Neural cell (in vitro differentiated cells): ENCODE measurements around the gene HIP1. TPM values are rescaled to one million over a fixed set of nuclear protein-coding genes. Genes with fewer than 3 reads are reported as not detected.

Experiments used
- H2AFZ ChIP-seq: fragments of 200-600, 300-800 bp; sonication (generic), shearing (Covaris generic); 2 replicates; pipeline ENCODE4 v1.6.0; 2014; ENCODE audit warnings: low read depth, mild to moderate bottlenecking, antibody characterized with exemption, low read length, moderate library complexity
- H3F3A ChIP-seq: fragments of 200-600 bp; shearing (Covaris generic); 2 replicates; pipeline ENCODE4 v1.6.1; 2016; ENCODE audit warnings: mild to moderate bottlenecking, moderate library complexity, mixed read lengths, antibody characterized with exemption, low read length; ENCODE audit not compliant: insufficient read depth, poor library complexity, severe bottlenecking
- H3K27ac ChIP-seq: fragments of 200-600, 300-800 bp; sonication (generic), shearing (Covaris generic); 2 replicates; pipeline ENCODE4 v1.5.1; 2014; ENCODE audit warnings: mild to moderate bottlenecking, low read length, moderate library complexity
- H3K27me3 ChIP-seq: fragments of 300-800, 200-600 bp; sonication (generic), shearing (Covaris generic); 2 replicates; pipeline ENCODE4 v1.6.0; 2014; ENCODE audit warnings: mild to moderate bottlenecking, low read depth, low read length, moderate library complexity; ENCODE audit not compliant: insufficient read depth
- H3K36me3 ChIP-seq: fragments of 300-800, 200-600 bp; sonication (generic), shearing (Covaris generic); 2 replicates; pipeline ENCODE4 v1.5.1; 2014; ENCODE audit warnings: mild to moderate bottlenecking, antibody characterized with exemption, low read length, moderate library complexity; ENCODE audit not compliant: insufficient read depth
- H3K4me2 ChIP-seq: fragments of 300-800, 200-600 bp; sonication (generic), shearing (Covaris generic); 2 replicates; pipeline ENCODE4 v1.6.0; 2014; ENCODE audit warnings: mild to moderate bottlenecking, low read length
- H3K4me3 ChIP-seq: fragments of 300-800, 200-600 bp; sonication (generic), shearing (Covaris generic); 2 replicates; pipeline ENCODE4 v1.5.1; 2014; ENCODE audit warnings: mild to moderate bottlenecking, low read length, moderate library complexity
- H3K79me2 ChIP-seq: fragments of 200-600 bp; shearing (Covaris generic); replicated peaks from 2 replicates; pipeline ENCODE4 v1.6.0; 2014; ENCODE audit warnings: mild to moderate bottlenecking, low read length, moderate library complexity; ENCODE audit not compliant: insufficient read depth
- H3K9ac ChIP-seq: fragments of 300-800, 200-600 bp; sonication (generic), shearing (Covaris generic); 2 replicates; pipeline ENCODE4 v1.6.1; 2016; ENCODE audit warnings: mild to moderate bottlenecking, low read length, mixed read lengths
- H3K9me2 ChIP-seq: fragments of 200-600 bp; shearing (Covaris generic); 2 replicates; pipeline ENCODE4 v1.6.1; 2016; ENCODE audit warnings: mild to moderate bottlenecking, low read length, mixed read lengths; ENCODE audit not compliant: insufficient read depth
- H3K9me3 ChIP-seq: fragments of 200-600, 300-800 bp; sonication (generic), shearing (Covaris generic); 2 replicates; pipeline ENCODE4 v1.6.1; 2016; ENCODE audit warnings: mild to moderate bottlenecking, mixed run types, low read length, moderate library complexity, mixed read lengths
- H4K20me1 ChIP-seq: fragments of 200-600 bp; shearing (Covaris generic); 2 replicates; pipeline ENCODE4 v1.6.1; 2016; ENCODE audit warnings: mild to moderate bottlenecking, mixed run types; ENCODE audit not compliant: insufficient read depth
- EP300 ChIP-seq: fragments of 450-650 bp; conservative IDR thresholded peaks from 2 replicates; pipeline ENCODE4 v1.6.1; 2014; ENCODE audit warnings: antibody characterized with exemption, mild to moderate bottlenecking, moderate library complexity; ENCODE audit not compliant: poor library complexity, severe bottlenecking
- EZH2 ChIP-seq: fragments of 200-600, 300-800 bp; shearing (Covaris generic), sonication (generic); IDR thresholded peaks from 2 replicates; pipeline ENCODE4 v1.6.1; 2014; ENCODE audit warnings: antibody characterized with exemption, low read length, borderline replicate concordance, mild to moderate bottlenecking; ENCODE audit not compliant: insufficient read depth, poor library complexity, severe bottlenecking
- MXI1 ChIP-seq: fragments of 450-650 bp; conservative IDR thresholded peaks from 2 replicates; pipeline ENCODE4 v1.6.1; 2014; ENCODE audit warnings: antibody characterized with exemption, mild to moderate bottlenecking; ENCODE audit not compliant: poor library complexity, severe bottlenecking
- POLR2AphosphoS5 ChIP-seq: IDR thresholded peaks from 2 replicates; pipeline ENCODE4 v1.6.1; 2012
- RAD21 ChIP-seq: fragments of 450-650 bp; conservative IDR thresholded peaks from 2 replicates; pipeline ENCODE4 v1.6.1; 2014; ENCODE audit warnings: antibody characterized with exemption, mild to moderate bottlenecking, moderate library complexity
- REST ChIP-seq: IDR thresholded peaks from 2 replicates; pipeline ENCODE4 v1.6.1; 2012; ENCODE audit warnings: borderline replicate concordance
- SMC3 ChIP-seq: fragments of 450-650 bp; conservative IDR thresholded peaks from 2 replicates; pipeline ENCODE4 v1.6.1; 2014; ENCODE audit warnings: antibody characterized with exemption, mild to moderate bottlenecking, moderate library complexity; ENCODE audit not compliant: poor library complexity
- TAF1 ChIP-seq: IDR thresholded peaks from 2 replicates; pipeline ENCODE4 v1.6.1; 2012; ENCODE audit warnings: low read depth
- polyA plus RNA-seq: library from polyadenylated mRNA; depleted of rRNA; stranded (reverse); fragments of >200 nt; gene quantifications from 2 replicates; pipeline ENCODE4 v1.2.3, GENCODE V29; 2014
- TF ChIP-seq, protein P1 (sequence below): fragments of 450-650 bp; IDR thresholded peaks from 2 replicates; pipeline ENCODE4 v1.5.1; 2014; ENCODE audit warnings: antibody characterized with exemption, mild to moderate bottlenecking, moderate library complexity; ENCODE audit not compliant: poor library complexity, severe bottlenecking

HIP1 gene
- polyA plus RNA-seq, 1 donor from 2014 or later: 12.9 TPM

- Histone ChIP-seq H3F3A (no peaks in the 10 kb centered on the region), H3K27me3 (no peaks in the 10 kb centered on the region), H3K36me3 (no peaks in the 10 kb centered on the region), H2AFZ (peak overlapping the region; percentile 90), H3K9ac (peak overlapping the region; percentile 86), H3K9me3 (no peaks in the 10 kb centered on the region), H4K20me1 (no peaks in the 10 kb centered on the region), H3K4me2 (peak overlapping the region; percentile 88), H3K79me2 (peaks cover 28% of the 10 kb centered on the region), H3K9me2 (no peaks in the 10 kb centered on the region), H3K4me3 (peak overlapping the region; percentile 97), H3K27ac (peak overlapping the region; percentile 78)
- TF ChIP-seq POLR2AphosphoS5 (no peak), MXI1 (no peak), TAF1 (no peak), SMC3 (no peak), EZH2 (no peak), EP300 (no peak), RAD21 (no peak), REST (no peak)
- TF ChIP-seq, protein P1, sequence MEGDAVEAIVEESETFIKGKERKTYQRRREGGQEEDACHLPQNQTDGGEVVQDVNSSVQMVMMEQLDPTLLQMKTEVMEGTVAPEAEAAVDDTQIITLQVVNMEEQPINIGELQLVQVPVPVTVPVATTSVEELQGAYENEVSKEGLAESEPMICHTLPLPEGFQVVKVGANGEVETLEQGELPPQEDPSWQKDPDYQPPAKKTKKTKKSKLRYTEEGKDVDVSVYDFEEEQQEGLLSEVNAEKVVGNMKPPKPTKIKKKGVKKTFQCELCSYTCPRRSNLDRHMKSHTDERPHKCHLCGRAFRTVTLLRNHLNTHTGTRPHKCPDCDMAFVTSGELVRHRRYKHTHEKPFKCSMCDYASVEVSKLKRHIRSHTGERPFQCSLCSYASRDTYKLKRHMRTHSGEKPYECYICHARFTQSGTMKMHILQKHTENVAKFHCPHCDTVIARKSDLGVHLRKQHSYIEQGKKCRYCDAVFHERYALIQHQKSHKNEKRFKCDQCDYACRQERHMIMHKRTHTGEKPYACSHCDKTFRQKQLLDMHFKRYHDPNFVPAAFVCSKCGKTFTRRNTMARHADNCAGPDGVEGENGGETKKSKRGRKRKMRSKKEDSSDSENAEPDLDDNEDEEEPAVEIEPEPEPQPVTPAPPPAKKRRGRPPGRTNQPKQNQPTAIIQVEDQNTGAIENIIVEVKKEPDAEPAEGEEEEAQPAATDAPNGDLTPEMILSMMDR: no peak
Measured at GRCh38 chr7:75640201-75640600, 98.5 kb downstream of the HIP1 start.

DNA sequence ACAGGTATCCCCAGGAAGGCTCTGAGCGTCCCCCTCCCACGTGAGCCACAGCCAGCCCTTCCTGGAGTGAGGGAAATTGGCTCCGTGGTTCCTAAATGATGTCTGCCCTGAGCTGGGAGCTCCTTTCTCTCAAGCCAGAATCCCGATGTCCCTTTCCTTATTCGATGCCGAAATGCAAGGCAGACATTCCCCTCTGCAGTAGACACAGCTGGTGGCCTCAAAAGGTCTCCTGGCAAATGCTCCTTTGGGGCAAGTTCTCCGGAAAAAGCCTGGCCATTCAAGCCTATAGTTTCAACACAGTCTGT, 98.9 kb downstream of the HIP1 start:
- H3K79me2 ChIP-seq: peaks cover 32% of the 10 kb centered on the region
- no peak for TF ChIP-seq EZH2
- no peak for TF ChIP-seq RAD21
- no peak for TF ChIP-seq MXI1
- H3K36me3 ChIP-seq: no peaks in the 10 kb centered on the region
- H2AFZ ChIP-seq: peak overlapping the region; percentile 90
- peak overlapping the region; percentile 97 for H3K4me3 ChIP-seq
- no peaks in the 10 kb centered on the region for H3K9me2 ChIP-seq
- H3K4me2 ChIP-seq: peak overlapping the region; percentile 88
- peak overlapping the region; percentile 86 for H3K9ac ChIP-seq
- no peaks in the 10 kb centered on the region for H3K9me3 ChIP-seq
- no peaks in the 10 kb centered on the region for H3F3A ChIP-seq
- H3K27ac ChIP-seq: peak overlapping the region; percentile 78
- H3K27me3 ChIP-seq: no peaks in the 10 kb centered on the region
- H4K20me1 ChIP-seq: no peaks in the 10 kb centered on the region
